GM18868 (cell line): ENCODE measurements around the gene TCF12.

Source experiments
- ATAC-seq: cut with Tn5 transposase; IDR thresholded peaks from one replicate; pipeline ENCODE4 v1.9.1; 2021; ENCODE audit warnings: mild to moderate bottlenecking, moderate library complexity; ENCODE audit not compliant: unreplicated experiment

TCF12 gene

DNA sequence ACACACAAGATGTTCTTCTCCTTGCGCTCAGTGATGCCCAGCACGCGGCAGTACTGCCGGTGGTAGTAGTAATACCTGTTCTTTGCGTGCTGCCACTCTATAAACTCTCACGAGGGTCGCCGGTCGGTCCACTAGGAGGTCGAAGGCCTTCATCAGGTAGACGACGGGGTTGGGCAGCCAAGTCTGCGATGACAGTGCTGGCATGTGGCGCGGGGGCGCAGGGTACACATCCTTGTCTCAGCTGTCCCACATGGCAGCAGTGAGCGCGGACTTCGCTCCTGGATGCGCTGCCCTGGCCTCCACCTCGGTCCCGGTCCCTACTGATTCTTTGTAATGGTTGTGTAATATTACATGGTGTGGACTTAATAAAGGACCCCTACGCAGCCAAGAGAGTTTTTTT is 407.8 kb downstream of the TCF12 start:
- ATAC-seq = no peak

DNA sequence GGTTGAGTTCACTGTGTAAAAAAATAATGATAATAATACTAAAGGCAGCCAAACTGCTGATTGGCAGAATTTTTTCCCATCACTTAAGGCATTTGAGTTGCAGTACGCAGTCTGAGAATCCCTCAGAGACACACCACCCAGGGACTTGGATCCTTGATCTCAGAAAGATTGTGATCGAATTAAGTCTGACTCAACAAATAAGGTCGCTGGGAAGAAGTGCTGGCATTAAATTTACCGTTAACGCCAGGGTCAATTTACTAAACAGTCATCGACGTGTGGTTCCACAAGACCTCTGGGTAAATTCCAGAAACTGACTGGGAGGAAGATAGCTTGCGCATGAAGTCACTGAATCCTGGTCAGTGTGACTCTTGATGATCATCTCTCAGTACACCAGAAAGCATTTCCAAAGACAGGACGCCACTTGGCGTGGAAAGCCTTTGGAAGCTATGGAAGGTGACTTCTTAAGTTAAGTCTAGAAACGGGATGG is 409.6 kb downstream of the TCF12 start:
- no peak for ATAC-seq

DNA sequence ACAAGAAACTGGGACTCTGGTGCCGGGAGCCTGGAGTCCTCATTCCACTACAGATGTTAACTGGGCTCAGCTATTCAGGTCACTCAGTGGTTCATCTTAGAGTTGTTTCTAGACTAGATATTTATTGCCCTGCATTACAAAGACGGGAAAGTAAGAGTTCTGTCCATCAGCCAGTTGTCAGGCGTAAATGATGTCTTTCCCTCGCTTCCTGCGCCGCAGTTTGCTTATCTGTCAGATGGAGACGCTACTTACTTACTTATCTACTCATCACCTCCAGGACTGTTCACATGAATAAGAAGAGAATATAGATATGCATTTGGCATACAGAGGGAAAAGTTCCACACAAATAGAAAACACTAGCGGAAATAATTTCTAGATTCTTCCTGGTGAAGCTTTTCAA is 410.0 kb downstream of the TCF12 start:
- no peak for ATAC-seq

- no peak for ATAC-seq
These were observed 410.5 kb downstream of the TCF12 start for GRCh38 chr15:57328897-57329296.

DNA sequence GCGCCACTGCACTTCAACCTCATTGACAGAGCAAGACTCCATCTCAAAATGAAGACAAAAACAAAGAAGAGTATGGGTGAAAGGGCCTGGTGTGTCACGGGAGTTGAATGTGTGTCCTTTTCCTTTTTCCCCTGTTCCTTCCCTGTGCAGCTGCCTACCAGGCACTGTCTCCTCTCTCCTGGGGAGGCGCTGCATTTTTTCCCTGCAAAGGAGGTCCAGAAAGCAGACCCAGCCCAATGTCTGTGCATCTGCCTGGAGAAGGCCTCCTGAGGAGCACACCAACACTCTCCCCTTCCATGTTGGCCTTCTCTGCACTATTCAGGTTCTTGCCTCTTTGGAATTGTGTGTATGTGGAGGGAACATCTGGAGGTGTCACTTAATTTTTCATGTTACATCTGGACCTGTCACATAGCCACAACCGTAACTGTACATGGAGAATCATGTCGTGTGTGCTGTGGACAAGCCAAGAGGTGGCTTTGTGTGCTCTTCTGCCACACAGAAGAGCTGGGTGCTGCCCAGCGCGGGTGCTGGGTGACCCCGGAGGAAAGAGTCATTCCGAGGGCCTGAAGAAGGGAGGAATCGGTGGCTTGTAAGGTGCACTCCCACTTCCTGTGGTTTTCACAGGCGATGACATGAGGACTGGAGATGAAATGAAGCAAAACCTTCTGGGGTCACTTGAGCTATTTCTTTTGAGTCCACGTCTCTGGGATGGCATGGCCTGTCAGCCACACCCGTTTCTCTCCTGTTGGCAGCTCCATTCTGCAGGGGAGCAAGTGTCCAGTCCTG is 411.3 kb downstream of the TCF12 start:
- no peak for ATAC-seq

DNA sequence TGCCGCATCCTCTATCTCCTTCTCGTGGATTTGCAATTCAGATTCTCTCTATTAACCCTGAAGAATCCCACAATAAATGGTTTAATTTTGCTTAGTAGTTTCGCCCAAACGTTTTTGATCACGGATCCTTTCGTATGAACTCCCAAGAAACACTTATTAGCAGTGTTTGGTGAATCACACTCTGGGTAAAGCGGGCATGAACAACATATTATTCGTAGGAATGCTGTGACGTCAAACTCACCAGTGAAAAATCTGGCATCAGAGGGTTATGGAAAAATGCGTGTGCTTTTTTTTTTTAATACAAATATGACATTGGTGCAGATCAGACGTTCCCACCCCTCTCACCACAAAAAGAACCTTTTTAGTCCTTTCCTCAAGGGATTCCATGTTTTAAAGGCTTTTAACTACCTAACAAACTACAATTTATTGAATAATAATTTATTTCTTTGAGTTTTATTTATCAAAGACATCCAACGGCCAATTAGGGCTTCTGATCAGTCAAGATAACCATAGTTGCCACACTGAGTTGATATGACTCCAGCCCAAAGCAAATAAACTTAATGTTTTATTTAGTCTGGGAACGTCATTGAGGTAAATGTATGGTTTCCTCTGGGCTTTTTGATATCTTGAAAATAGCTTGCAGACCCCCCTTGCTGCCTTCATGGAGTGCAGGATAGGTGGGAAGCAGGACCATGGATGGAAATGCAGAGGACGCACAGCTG is 412.3 kb downstream of the TCF12 start:
- no peak for ATAC-seq

DNA sequence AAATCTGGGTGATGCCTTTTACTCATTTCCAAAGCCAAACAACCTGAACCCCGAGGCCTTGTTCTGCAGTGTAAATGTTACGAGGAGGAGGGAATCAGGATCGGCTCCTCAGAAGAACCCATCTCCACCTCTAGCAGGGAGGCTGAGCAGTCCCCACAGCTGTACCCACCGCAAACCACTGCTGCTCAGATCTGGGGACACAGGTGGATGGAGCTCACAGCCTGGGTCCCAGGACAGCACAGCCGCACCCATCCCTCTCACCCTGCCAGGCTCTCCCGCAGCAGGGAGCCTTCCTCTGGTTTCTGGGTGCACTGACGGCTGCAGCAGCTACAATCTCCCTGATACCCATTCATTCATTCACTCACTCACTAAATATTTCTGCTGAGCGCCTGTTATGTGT is 413.9 kb downstream of the TCF12 start:
- ATAC-seq = no peak

DNA sequence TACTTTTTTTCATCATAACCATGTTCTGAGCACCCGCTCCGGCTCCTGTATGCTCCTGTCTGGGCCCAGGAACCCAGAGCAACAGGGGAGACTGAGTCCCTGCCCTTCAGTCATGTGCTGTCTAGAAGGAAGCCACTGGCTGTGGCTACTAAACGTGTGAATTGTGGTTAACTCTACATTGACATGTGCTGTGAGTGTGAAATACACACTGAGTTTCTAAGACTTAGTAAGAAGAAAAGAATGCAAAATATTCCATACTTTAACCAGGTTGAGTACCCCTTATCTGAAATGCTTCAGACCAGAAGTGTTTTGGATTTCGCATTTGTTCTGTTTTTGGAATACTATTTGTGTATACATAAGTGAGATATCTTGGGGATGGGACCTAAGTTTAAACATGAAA is 415.0 kb downstream of the TCF12 start:
- no peak for ATAC-seq

DNA sequence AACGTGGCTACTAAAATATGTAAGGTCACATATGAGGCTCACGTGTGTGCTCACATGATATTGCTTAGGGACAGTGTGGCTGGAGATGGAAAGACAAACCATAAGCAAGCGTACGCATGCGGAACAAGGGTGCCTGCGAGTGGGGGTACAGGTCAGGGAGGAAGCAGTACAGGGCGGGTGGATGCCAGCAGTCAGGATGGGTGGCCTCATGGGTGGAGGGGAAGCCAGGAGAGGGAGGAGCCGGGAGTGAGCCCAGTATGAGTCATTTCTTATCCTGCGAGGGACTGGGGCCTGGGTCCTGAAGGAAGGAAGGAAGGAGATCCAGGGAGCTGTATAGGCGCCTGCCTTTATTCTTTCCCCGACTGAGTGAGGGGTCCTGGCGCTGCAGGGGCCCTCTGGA is 415.8 kb downstream of the TCF12 start:
- no peak for ATAC-seq

- no peak for ATAC-seq
These were observed 416.9 kb downstream of the TCF12 start for GRCh38 chr15:57335293-57335715.

- no peak for ATAC-seq
These were observed 417.3 kb downstream of the TCF12 start for GRCh38 chr15:57335719-57336118.

DNA sequence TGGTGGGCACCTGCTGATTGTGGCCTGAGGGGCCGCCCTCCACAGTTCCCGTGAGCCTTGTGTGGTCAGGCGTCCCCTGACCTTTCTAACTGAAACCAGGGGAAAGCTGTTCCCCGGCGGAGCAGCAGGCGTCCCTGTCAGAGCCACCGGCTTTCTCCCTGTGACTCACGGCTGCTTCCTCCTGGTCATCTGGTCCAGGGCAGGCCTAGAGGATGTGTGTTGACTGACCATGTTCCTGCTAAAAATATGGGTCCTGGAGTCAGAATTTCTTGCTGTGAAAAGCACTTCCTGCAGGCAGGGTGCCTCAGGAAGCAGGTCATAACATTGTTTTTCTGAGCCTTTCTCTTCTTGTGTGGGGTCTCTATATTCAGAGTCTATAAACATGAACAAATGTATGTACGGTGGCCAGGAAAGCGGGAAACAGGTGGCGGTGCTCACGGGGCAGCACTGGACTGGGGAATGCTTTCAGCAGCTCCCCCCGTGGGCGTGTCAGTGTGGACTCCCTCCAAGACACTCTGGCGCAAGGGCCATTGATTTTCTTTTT is 419.5 kb downstream of the TCF12 start:
- ATAC-seq = no peak

GRCh38 chr15:57339321-57339720 is 420.9 kb downstream of the TCF12 start:
- ATAC-seq = no peak
